GM10266 (cell line): ENCODE data around the gene UTS2B.

Source experiments
- DNase-seq: peaks from one replicate; pipeline ENCODE4 v3.0.0; 2012; ENCODE audit errors: extremely low spot score
- CTCF ChIP-seq: IDR thresholded peaks from 2 replicates; pipeline ENCODE4 v1.5.1; 2012; ENCODE audit warnings: mild to moderate bottlenecking, low read depth; ENCODE audit not compliant: control insufficient read depth, insufficient read depth; ENCODE audit errors: missing control alignments

UTS2B gene

GRCh38 chr3:191300422-191300821, 29.9 kb downstream of the UTS2B start:
- DNase-seq = no peak
- TF ChIP-seq CTCF = no peak

- TF ChIP-seq CTCF = no peak
- no peak for DNase-seq
Observed at GRCh38 chr3:191298846-191299245, 31.5 kb downstream of the UTS2B start.

GRCh38 chr3:191296041-191296541, 34.2 kb downstream of the UTS2B start:
- TF ChIP-seq CTCF = no peak
- DNase-seq = peak; percentile 47

- DNase-seq = no peak
- TF ChIP-seq CTCF = no peak
Observed at GRCh38 chr3:191294291-191294690, 36.0 kb downstream of the UTS2B start.

GRCh38 chr3:191292243-191293015, 37.9 kb downstream of the UTS2B start:
- DNase-seq = no peak
- TF ChIP-seq CTCF = no peak

GRCh38 chr3:191290311-191291025, 39.9 kb downstream of the UTS2B start:
- peak; percentile 44 for DNase-seq
- no peak for TF ChIP-seq CTCF

- no peak for TF ChIP-seq CTCF
Observed at GRCh38 chr3:191283400-191283799, 46.9 kb downstream of the UTS2B start.

More at GRCh38 chr3:191283400-191283799, 46.9 kb downstream of the UTS2B start:
- DNase-seq = no peak
